WTC11 (cell line): Measurements from ENCODE around the gene PI4K2B. TPM values are rescaled to one million over a fixed set of nuclear protein-coding genes. Genes with fewer than 3 reads are reported as not detected.
"Not testable (repeated sequence)": the region's sequence is repeated elsewhere in the genome, so short reads cannot be mapped to it uniquely, and the experiment has no call there.

Experiments
- ATAC-seq: fragments of 200-7000 bp; cut with Tn5 transposase; 2 replicates; pipeline ENCODE4 v1.10.0; 2021; ENCODE audit warnings: mild to moderate bottlenecking, moderate library complexity
- CTCF ChIA-PET: fragments of 300-600 bp; sonication (Branson Sonifier 250); formaldehyde crosslinking; loops from one replicate; lab custom pipeline; 2021; ENCODE audit warnings: antibody characterized with exemption; lab: Charles Lee
- POLR2A ChIA-PET: fragments of 350-600 bp; sonication (Branson Sonifier 250); formaldehyde crosslinking; loops from one replicate; lab custom pipeline; 2021; ENCODE audit warnings: antibody characterized with exemption; lab: Charles Lee
- DNase-seq: peaks from one replicate; pipeline ENCODE4 v3.0.0; 2021; ENCODE audit warnings: low spot score
- H3K27ac Mint-ChIP-seq: 2 replicates; pipeline ENCODE4 v1.8.0; 2021; ENCODE audit warnings: mixed read lengths
- H3K27me3 Mint-ChIP-seq: 2 replicates; pipeline ENCODE4 v1.8.0; 2021; ENCODE audit warnings: low read depth, mild to moderate bottlenecking, moderate library complexity, mixed read lengths
- H3K36me3 Mint-ChIP-seq: 2 replicates; pipeline ENCODE4 v1.8.0; 2021; ENCODE audit warnings: mixed read lengths
- H3K4me1 Mint-ChIP-seq: 2 replicates; pipeline ENCODE4 v1.8.0; 2022; ENCODE audit warnings: mixed read lengths
- H3K4me3 Mint-ChIP-seq: 2 replicates; pipeline ENCODE4 v1.8.0; 2021; ENCODE audit warnings: mild to moderate bottlenecking, moderate library complexity, mixed read lengths
- H3K9me3 Mint-ChIP-seq: 2 replicates; pipeline ENCODE4 v1.8.0; 2021; ENCODE audit warnings: mixed read lengths
- AFF4 ChIP-seq: sonication (generic); formaldehyde crosslinking; IDR thresholded peaks from 2 replicates; pipeline ENCODE4 v1.8.1; 2023; ENCODE audit warnings: mild to moderate bottlenecking, missing genetic modification reagents, borderline replicate concordance
- HMGXB4 ChIP-seq: sonication (generic); formaldehyde crosslinking; IDR thresholded peaks from 2 replicates; pipeline ENCODE4 v1.8.1; 2023; ENCODE audit warnings: mild to moderate bottlenecking, moderate library complexity, missing genetic modification reagents
- NR1H2 ChIP-seq: sonication (generic); formaldehyde crosslinking; IDR thresholded peaks from 2 replicates; pipeline ENCODE4 v1.9.0; 2021; ENCODE audit warnings: mild to moderate bottlenecking, moderate library complexity, missing genetic modification reagents
- TEAD1 ChIP-seq: sonication (generic); formaldehyde crosslinking; IDR thresholded peaks from 2 replicates; pipeline ENCODE4 v1.8.0; 2022; ENCODE audit warnings: mild to moderate bottlenecking, missing genetic modification reagents
- ZBTB21 ChIP-seq: sonication (generic); formaldehyde crosslinking; IDR thresholded peaks from 2 replicates; pipeline ENCODE4 v1.8.1; 2023; ENCODE audit warnings: mild to moderate bottlenecking, missing genetic modification reagents, borderline replicate concordance
- ZNF219 ChIP-seq: sonication (generic); formaldehyde crosslinking; IDR thresholded peaks from 2 replicates; pipeline ENCODE4 v1.8.0; 2023; ENCODE audit warnings: missing genetic modification reagents, mild to moderate bottlenecking, borderline replicate concordance
- ZNF416 ChIP-seq: fragments of 250-450 bp; sonication (Bioruptor Pico); IDR thresholded peaks from 2 replicates; pipeline ENCODE4 v1.9.0; 2021; ENCODE audit warnings: mild to moderate bottlenecking, inconsistent platforms
- total RNA-seq: library from RNA; stranded (reverse); gene quantifications from 3 replicates; pipeline ENCODE4 v1.2.3, GENCODE V29; 2021
- TF ChIP-seq, protein P1 (sequence below): sonication (generic); formaldehyde crosslinking; IDR thresholded peaks from 2 replicates; pipeline ENCODE4 v1.8.0; 2023; ENCODE audit warnings: missing genetic modification reagents, mild to moderate bottlenecking, borderline replicate concordance
- TF ChIP-seq, protein P2 (sequence below): sonication (generic); formaldehyde crosslinking; IDR thresholded peaks from 2 replicates; pipeline ENCODE4 v1.8.0; 2023; ENCODE audit warnings: missing genetic modification reagents

PI4K2B gene
- total RNA-seq, 1 experiment from 2014 or later: 15.1 TPM

DNA sequence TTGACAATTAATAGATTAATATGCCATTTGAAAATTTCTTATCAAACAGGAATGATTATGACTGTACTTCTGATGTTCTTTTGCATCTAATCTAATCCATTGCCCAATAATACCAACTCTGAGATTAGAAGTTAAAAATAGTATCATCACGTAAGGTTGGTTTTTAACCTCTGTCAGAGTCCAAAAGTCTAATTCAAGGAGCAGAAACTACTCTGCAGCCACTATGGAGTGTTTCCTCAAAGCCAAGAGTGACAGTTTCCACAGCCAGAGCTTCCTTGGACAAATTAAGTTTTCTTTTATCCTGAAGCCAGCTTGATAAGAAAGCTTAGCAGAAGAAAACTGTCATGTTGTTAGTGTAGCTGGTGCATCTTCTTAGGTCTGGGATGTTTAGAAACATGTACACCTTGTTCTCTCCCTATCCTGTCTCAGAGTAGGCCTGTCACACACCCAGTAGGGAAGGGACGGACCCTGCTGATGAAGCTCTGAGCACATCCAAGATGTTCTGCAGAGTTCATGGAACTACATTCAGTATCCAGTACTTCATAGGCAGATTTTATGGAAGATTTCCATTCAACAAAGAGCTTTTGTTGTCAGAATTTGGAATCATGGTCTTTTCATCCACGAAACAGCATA lies 20.4 kb upstream of the PI4K2B start (continued):
- TF ChIP-seq HMGXB4 (CRISPR knock-in tag): no peak
- no peak for TF ChIP-seq ZNF219 (CRISPR knock-in tag)

DNA sequence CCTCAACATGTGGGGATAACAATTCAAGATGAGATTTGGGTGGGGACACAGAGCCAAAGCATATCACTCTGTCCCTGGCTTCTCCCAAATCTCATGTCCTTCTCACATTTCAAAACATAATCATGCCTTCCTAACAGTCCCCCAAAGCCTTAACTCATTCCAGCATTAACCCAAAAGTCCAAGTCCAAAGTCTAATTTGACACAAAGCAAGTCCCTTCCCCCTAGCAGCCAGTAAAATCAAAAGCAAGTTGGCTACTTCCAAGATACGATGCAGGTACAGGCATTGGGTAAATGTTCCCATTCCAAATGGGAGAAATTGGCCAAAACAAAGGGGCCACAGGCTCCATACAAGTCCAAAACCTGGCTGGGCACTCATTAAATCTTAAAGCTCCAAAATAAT lies 19.1 kb upstream of the PI4K2B start:
- H3K27ac Mint-ChIP-seq, ATAC-seq, POLR2A ChIA-PET, H3K27me3 Mint-ChIP-seq, DNase-seq, H3K4me3 Mint-ChIP-seq: not testable (repeated sequence)
- CTCF ChIA-PET: interaction anchor here (1.0 to 1.7 kb wide), 2 partner anchors 97 to 152 kb away, joined by 4 to 6 read pairs; no protein-coding TSS in a partner anchor
- Mint-ChIP-seq H3K9me3 (peaks cover 44% of the 10 kb centered on the region), H3K36me3 (peaks cover 28% of the 10 kb centered on the region), H3K4me1 (peaks cover 27% of the 10 kb centered on the region)

GRCh38 chr4:25215511-25215910 lies 18.3 kb upstream of the PI4K2B start:
- CTCF ChIA-PET: interaction anchor here (1.0 to 1.7 kb wide), 2 partner anchors 97 to 151 kb away, joined by 4 to 6 read pairs; no protein-coding TSS in a partner anchor
- ATAC-seq: peak; percentile 89
- POLR2A ChIA-PET: interaction anchor here (0.6 kb wide), 2 partner anchors 29 to 1926 kb away, joined by 4 to 5 read pairs; no protein-coding TSS in a partner anchor
- Mint-ChIP-seq H3K27me3 (no peaks in the 10 kb centered on the region; the same call in 1 of the 2 replicates), H3K36me3 (peaks cover 25% of the 10 kb centered on the region), H3K4me1 (peaks cover 19% of the 10 kb centered on the region), H3K27ac (no peak overlapping the region), H3K9me3 (peaks cover 47% of the 10 kb centered on the region), H3K4me3 (no peak overlapping the region)
- no peak for DNase-seq
- TF ChIP-seq, protein P1, sequence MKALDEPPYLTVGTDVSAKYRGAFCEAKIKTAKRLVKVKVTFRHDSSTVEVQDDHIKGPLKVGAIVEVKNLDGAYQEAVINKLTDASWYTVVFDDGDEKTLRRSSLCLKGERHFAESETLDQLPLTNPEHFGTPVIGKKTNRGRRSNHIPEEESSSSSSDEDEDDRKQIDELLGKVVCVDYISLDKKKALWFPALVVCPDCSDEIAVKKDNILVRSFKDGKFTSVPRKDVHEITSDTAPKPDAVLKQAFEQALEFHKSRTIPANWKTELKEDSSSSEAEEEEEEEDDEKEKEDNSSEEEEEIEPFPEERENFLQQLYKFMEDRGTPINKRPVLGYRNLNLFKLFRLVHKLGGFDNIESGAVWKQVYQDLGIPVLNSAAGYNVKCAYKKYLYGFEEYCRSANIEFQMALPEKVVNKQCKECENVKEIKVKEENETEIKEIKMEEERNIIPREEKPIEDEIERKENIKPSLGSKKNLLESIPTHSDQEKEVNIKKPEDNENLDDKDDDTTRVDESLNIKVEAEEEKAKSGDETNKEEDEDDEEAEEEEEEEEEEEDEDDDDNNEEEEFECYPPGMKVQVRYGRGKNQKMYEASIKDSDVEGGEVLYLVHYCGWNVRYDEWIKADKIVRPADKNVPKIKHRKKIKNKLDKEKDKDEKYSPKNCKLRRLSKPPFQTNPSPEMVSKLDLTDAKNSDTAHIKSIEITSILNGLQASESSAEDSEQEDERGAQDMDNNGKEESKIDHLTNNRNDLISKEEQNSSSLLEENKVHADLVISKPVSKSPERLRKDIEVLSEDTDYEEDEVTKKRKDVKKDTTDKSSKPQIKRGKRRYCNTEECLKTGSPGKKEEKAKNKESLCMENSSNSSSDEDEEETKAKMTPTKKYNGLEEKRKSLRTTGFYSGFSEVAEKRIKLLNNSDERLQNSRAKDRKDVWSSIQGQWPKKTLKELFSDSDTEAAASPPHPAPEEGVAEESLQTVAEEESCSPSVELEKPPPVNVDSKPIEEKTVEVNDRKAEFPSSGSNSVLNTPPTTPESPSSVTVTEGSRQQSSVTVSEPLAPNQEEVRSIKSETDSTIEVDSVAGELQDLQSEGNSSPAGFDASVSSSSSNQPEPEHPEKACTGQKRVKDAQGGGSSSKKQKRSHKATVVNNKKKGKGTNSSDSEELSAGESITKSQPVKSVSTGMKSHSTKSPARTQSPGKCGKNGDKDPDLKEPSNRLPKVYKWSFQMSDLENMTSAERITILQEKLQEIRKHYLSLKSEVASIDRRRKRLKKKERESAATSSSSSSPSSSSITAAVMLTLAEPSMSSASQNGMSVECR (CRISPR knock-in tag): no peak
- TF ChIP-seq TEAD1 (CRISPR knock-in tag) (no peak), NR1H2 (CRISPR knock-in tag) (no peak), AFF4 (CRISPR knock-in tag) (no peak), ZBTB21 (CRISPR knock-in tag) (no peak), ZNF416 (CRISPR knock-in tag) (no peak)
- TF ChIP-seq, protein P2, sequence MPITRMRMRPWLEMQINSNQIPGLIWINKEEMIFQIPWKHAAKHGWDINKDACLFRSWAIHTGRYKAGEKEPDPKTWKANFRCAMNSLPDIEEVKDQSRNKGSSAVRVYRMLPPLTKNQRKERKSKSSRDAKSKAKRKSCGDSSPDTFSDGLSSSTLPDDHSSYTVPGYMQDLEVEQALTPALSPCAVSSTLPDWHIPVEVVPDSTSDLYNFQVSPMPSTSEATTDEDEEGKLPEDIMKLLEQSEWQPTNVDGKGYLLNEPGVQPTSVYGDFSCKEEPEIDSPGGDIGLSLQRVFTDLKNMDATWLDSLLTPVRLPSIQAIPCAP (CRISPR knock-in tag): no peak
